Prostate gland (tissue), 2 donors: ENCODE data around the gene PYROXD2.

Experiments used
- POLR2A ChIP-seq: fragments of 450-650 bp; IDR thresholded peaks from one replicate; pipeline ENCODE4 v1.6.1; 2016; ENCODE audit warnings: antibody characterized with exemption, mild to moderate bottlenecking
- TF ChIP-seq, protein P1 (sequence below), 4 experiments: fragments of 200-600 bp in 2 of 4; fragments of 450-650 bp in 2 of 4; sonication (generic) in 2 of 4; IDR thresholded peaks; 1 replicate in 3 of 4; 2 replicates in 1 of 4; pipeline ENCODE4 v1.5.1; 2016 to 2019; ENCODE audit warnings: antibody characterized with exemption in 4 of 4, mild to moderate bottlenecking in 2 of 4, moderate library complexity in 2 of 4

DNA sequence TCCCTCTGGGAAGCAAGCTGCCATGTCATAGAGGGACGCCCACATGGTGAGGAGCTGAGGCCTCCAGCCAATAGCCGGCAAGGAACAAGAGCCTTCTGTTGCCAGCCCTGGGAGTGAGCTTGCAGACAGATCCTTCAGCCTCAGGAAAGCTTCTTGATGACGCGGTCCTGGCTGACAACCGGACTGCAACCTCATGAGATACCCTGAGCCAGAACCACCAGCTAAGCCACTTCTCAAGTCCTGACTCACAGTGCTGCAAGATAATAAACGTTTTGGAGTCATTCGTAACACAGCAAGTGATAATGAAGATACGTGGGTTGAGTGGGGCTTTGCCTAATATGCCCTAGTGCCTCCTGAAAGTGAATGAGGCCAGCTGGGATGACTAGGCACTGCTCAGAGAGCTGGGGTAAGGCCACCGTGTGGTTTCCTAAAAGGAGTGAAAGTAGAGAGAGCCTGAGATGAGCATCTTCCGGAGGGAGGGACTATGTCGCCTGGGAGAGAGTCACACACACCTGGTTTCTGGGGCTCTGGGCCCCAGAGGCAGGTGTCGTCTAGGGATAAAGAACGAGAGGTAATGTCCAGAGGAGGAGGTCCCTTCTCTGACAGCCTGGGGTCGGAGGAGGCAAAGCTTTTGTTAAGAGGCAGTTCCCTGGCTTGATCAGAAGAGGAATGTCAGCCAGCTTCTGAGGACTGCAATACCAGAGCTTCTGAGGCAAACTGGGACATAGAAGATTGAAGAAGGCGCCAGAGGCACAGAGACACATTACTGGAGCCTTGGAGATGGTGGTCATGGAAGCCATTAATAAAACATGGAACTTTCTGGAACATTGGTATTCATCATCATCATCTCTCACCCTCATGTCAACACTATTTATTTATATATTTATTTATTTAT is 53.6 kb downstream of the PYROXD2 start:
- TF ChIP-seq POLR2A = no peak
- TF ChIP-seq, protein P1, sequence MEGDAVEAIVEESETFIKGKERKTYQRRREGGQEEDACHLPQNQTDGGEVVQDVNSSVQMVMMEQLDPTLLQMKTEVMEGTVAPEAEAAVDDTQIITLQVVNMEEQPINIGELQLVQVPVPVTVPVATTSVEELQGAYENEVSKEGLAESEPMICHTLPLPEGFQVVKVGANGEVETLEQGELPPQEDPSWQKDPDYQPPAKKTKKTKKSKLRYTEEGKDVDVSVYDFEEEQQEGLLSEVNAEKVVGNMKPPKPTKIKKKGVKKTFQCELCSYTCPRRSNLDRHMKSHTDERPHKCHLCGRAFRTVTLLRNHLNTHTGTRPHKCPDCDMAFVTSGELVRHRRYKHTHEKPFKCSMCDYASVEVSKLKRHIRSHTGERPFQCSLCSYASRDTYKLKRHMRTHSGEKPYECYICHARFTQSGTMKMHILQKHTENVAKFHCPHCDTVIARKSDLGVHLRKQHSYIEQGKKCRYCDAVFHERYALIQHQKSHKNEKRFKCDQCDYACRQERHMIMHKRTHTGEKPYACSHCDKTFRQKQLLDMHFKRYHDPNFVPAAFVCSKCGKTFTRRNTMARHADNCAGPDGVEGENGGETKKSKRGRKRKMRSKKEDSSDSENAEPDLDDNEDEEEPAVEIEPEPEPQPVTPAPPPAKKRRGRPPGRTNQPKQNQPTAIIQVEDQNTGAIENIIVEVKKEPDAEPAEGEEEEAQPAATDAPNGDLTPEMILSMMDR (IDR thresholded peaks at IDR 0.05) = no peak
